Measurements from ENCODE around the gene TMEM187. TPM values are rescaled to one million over a fixed set of nuclear protein-coding genes. Genes with fewer than 3 reads are reported as not detected.

The TMEM187 gene
- total RNA-seq, 1 donor from 2014 or later: 6.7 TPM

GRCh38 chrX:153995504-153995903, 22.9 kb downstream of the TMEM187 start:
- H3K27ac Mint-ChIP-seq (ENCODE audit: unreplicated experiment): no peak overlapping the region
- H3K9me3 Mint-ChIP-seq (ENCODE audit: unreplicated experiment): peaks cover 2% of the 10 kb centered on the region
- no peak overlapping the region for H3K4me3 Mint-ChIP-seq (ENCODE audit: unreplicated experiment)
- peaks cover 2% of the 10 kb centered on the region for H3K27me3 Mint-ChIP-seq (ENCODE audit: unreplicated experiment)
- peaks cover 3% of the 10 kb centered on the region for H3K4me1 Mint-ChIP-seq (ENCODE audit: low read depth, unreplicated experiment)
- no peak for TF ChIP-seq CTCF (IDR thresholded peaks at IDR 0.05; ENCODE audit: partially characterized antibody, unreplicated experiment)
- H3K36me3 Mint-ChIP-seq (ENCODE audit: unreplicated experiment): no peaks in the 10 kb centered on the region
- no peak for DNase-seq

GRCh38 chrX:153999359-154000037, 26.9 kb downstream of the TMEM187 start:
- Mint-ChIP-seq H3K27ac (ENCODE audit: unreplicated experiment) (peak overlapping the region; percentile 64), H3K4me1 (ENCODE audit: low read depth, unreplicated experiment) (peaks cover 16% of the 10 kb centered on the region)
- DNase-seq: no peak

GRCh38 chrX:154000051-154000450, 27.5 kb downstream of the TMEM187 start:
- peaks cover 6% of the 10 kb centered on the region for H3K9me3 Mint-ChIP-seq (ENCODE audit: unreplicated experiment)
- no peak for TF ChIP-seq CTCF (IDR thresholded peaks at IDR 0.05; ENCODE audit: partially characterized antibody, unreplicated experiment)
- DNase-seq: no peak
- H3K27me3 Mint-ChIP-seq (ENCODE audit: unreplicated experiment): peaks cover 2% of the 10 kb centered on the region
- H3K36me3 Mint-ChIP-seq (ENCODE audit: unreplicated experiment): no peaks in the 10 kb centered on the region
- no peak overlapping the region for H3K4me3 Mint-ChIP-seq (ENCODE audit: unreplicated experiment)
- peak overlapping the region; percentile 64 for H3K27ac Mint-ChIP-seq (ENCODE audit: unreplicated experiment)
- H3K4me1 Mint-ChIP-seq (ENCODE audit: low read depth, unreplicated experiment): peaks cover 18% of the 10 kb centered on the region

More at GRCh38 chrX:153999359-154000037, 26.9 kb downstream of the TMEM187 start:
- no peak for TF ChIP-seq CTCF (IDR thresholded peaks at IDR 0.05; ENCODE audit: partially characterized antibody, unreplicated experiment)
- peaks cover 6% of the 10 kb centered on the region for H3K9me3 Mint-ChIP-seq (ENCODE audit: unreplicated experiment)
- H3K36me3 Mint-ChIP-seq (ENCODE audit: unreplicated experiment): no peaks in the 10 kb centered on the region
- peaks cover 2% of the 10 kb centered on the region for H3K27me3 Mint-ChIP-seq (ENCODE audit: unreplicated experiment)
- H3K4me3 Mint-ChIP-seq (ENCODE audit: unreplicated experiment): no peak overlapping the region

- no peak overlapping the region for H3K4me3 Mint-ChIP-seq (ENCODE audit: unreplicated experiment)
- peaks cover 6% of the 10 kb centered on the region for H3K9me3 Mint-ChIP-seq (ENCODE audit: unreplicated experiment)
- no peak for TF ChIP-seq CTCF (IDR thresholded peaks at IDR 0.05; ENCODE audit: partially characterized antibody, unreplicated experiment)
- H3K4me1 Mint-ChIP-seq (ENCODE audit: low read depth, unreplicated experiment): peaks cover 30% of the 10 kb centered on the region
- peak overlapping the region; percentile 92 for H3K27ac Mint-ChIP-seq (ENCODE audit: unreplicated experiment)
- no peaks in the 10 kb centered on the region for H3K36me3 Mint-ChIP-seq (ENCODE audit: unreplicated experiment)
- no peak for DNase-seq
- H3K27me3 Mint-ChIP-seq (ENCODE audit: unreplicated experiment): peaks cover 2% of the 10 kb centered on the region
These were observed 29.7 kb downstream of the TMEM187 start for GRCh38 chrX:154002215-154002719.

- peaks cover 38% of the 10 kb centered on the region for H3K4me1 Mint-ChIP-seq (ENCODE audit: low read depth, unreplicated experiment)
- peak overlapping the region; percentile 98 for H3K27ac Mint-ChIP-seq (ENCODE audit: unreplicated experiment)
- no peak for DNase-seq
- H3K9me3 Mint-ChIP-seq (ENCODE audit: unreplicated experiment): peaks cover 8% of the 10 kb centered on the region
- H3K4me3 Mint-ChIP-seq (ENCODE audit: unreplicated experiment): peak overlapping the region; percentile 69
- no peak for TF ChIP-seq CTCF (IDR thresholded peaks at IDR 0.05; ENCODE audit: partially characterized antibody, unreplicated experiment)
- no peaks in the 10 kb centered on the region for H3K36me3 Mint-ChIP-seq (ENCODE audit: unreplicated experiment)
- peaks cover 2% of the 10 kb centered on the region for H3K27me3 Mint-ChIP-seq (ENCODE audit: unreplicated experiment)
These were observed 31.8 kb downstream of the TMEM187 start for GRCh38 chrX:154004315-154004714.

Measured in glutamatergic neuron (in vitro differentiated cells).